Thymus (tissue), 11 donors: ENCODE results near the gene TNXB. TPM values are rescaled to one million over a fixed set of nuclear protein-coding genes. Genes with fewer than 3 reads are reported as not detected.
"Not testable (repeated sequence)": the region's sequence is repeated elsewhere in the genome, so short reads cannot be mapped to it uniquely, and the experiment has no call there.

Experiments used
- DNase-seq, 9 donors: peaks; one replicate each; pipeline ENCODE4 v3.0.0-alpha.2; 2013; ENCODE audit warnings: low spot score in 9 of 9, low read depth in 6 of 9, missing footprints in 1 of 9
- H3K27ac ChIP-seq, 2 donors: one replicate each; pipeline ENCODE4 v1.5.1; 2013; ENCODE audit warnings: control low read depth in 1 of 2, low read depth in 1 of 2, low read length in 1 of 2, mild to moderate bottlenecking in 1 of 2, moderate library complexity in 1 of 2
- H3K27me3 ChIP-seq, 2 donors: one replicate each; pipeline ENCODE4 v1.5.1; 2013; ENCODE audit warnings: low read length in 1 of 2; ENCODE audit not compliant: control insufficient read depth in 2 of 2, insufficient read depth in 1 of 2
- H3K36me3 ChIP-seq, 2 donors: one replicate each; pipeline ENCODE4 v1.5.1; 2013; ENCODE audit warnings: low read length in 1 of 2, mild to moderate bottlenecking in 1 of 2, moderate library complexity in 1 of 2; ENCODE audit not compliant: control insufficient read depth in 2 of 2, insufficient read depth in 2 of 2
- H3K4me1 ChIP-seq, 2 donors: one replicate each; pipeline ENCODE4 v1.5.1; 2013; ENCODE audit warnings: low read length in 2 of 2; ENCODE audit not compliant: control insufficient read depth in 2 of 2, insufficient read depth in 2 of 2
- H3K4me3 ChIP-seq, 2 donors: one replicate each; pipeline ENCODE4 v1.5.1; 2013; ENCODE audit warnings: low read length in 2 of 2, control low read depth in 1 of 2, mild to moderate bottlenecking in 1 of 2
- H3K9me3 ChIP-seq, 2 donors: one replicate each; pipeline ENCODE4 v1.5.1; 2013; ENCODE audit warnings: low read length in 1 of 2, mild to moderate bottlenecking in 1 of 2; ENCODE audit not compliant: control insufficient read depth in 2 of 2, insufficient read depth in 1 of 2
- WGBS: extraction: QIAGEN DNeasy Blood & Tissue Kit; methylation state at CpG from one replicate; pipeline ENCODE4 v1.1.7; 2013; 5-methylcytosine and 5-hydroxymethylcytosine counted together
- polyA plus RNA-seq: library from polyadenylated mRNA; stranded (reverse); fragments of 200-250 nt; gene quantifications from one replicate; pipeline ENCODE4 v1.2.3, GENCODE V29; 2013
- total RNA-seq: library from RNA; stranded (reverse); fragments of 120-200 nt; gene quantifications from one replicate; pipeline ENCODE4 v1.2.4, GENCODE V29; 2013
- donor health status: healthy.

The TNXB gene
- total and polyA plus RNA-seq, 2 donors = 2.1 to 8.3 TPM

DNA sequence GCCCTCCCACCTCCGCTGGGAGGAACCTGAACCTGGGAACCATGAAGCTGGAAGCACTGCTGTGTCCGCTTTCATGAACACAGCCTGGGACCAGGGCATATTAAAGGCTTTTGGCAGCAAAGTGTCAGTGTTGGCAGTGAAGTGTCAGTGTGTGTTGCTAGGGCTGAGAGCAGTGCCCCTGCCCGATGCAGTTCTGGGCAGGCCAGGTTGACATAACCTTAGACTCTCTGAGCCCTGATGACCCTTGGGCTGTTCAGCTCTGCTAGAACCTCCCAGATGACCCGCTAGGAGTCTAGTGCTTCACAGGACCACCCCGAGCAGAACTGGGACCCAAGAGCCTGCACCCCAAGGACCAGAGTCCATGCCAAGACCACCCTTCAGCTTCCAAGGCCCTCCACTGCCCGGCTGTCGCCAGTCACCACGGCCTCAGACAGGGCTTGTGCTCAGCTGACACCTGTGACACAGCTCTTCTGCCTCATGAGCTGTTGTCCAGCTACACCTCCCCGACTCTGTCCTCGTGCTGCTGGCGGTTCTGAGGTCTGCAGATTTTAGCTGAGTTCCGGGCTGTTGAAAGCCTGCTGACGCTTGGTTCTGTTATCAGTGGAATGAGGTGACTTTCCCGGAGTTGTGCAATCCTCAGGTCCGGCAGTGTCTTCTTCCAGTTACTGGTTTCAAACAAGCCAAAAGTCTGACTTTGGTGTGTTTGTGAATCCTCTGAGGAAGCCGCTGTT lies 73.7 kb downstream of the TNXB start:
- not testable (repeated sequence) for H3K36me3 ChIP-seq, H3K27me3 ChIP-seq, H3K27ac ChIP-seq, H3K4me3 ChIP-seq, H3K9me3 ChIP-seq, H3K4me1 ChIP-seq, DNase-seq
- no CpG with 5 or more reads among the region's 16 CpGs for WGBS

GRCh38 chr6:32029553-32029952 lies 79.6 kb downstream of the TNXB start:
- H3K9me3 ChIP-seq, H3K27ac ChIP-seq, H3K4me1 ChIP-seq, DNase-seq, H3K4me3 ChIP-seq, H3K27me3 ChIP-seq, H3K36me3 ChIP-seq: not testable (repeated sequence)
- 94% methylated on average over 8 of the region's 14 CpGs for WGBS

DNA sequence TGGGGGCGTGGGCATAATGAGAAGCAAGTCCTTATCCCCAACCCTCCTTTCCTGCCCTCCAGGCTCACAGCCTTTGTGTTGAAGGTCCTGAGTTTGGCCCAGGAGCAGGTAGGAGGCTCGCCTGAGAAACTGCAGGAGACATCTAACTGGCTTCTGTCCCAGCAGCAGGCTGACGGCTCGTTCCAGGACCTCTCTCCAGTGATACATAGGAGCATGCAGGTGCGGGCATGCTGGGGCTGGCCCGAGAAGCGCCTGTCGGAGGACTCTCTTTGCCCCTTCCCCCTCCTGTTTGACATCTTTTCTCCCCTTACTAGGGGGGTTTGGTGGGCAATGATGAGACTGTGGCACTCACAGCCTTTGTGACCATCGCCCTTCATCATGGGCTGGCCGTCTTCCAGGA lies 80.5 kb downstream of the TNXB start:
- not testable (repeated sequence) for H3K27me3 ChIP-seq, DNase-seq
- WGBS = 88% methylated on average over 7 of the region's 10 CpGs

DNA sequence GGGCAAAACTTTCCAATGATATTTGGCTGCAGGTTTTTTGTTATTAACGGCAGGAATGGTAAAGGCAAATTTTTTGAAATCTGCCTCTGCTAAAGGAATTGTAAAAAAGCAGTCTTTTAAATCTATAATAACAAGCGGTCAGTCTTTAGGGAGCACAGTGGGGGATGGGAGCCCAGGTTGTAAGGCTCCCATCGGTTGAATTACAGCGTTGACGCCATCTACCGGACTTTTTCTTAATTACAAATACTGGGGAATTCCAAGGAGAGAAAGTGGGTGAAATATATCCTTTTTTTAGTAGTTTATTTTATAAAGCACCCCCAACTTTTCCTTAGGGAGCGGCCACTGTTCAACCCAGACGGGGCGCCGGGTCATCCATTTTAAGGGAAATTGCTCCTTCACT lies 87.0 kb downstream of the TNXB start:
- H3K27ac ChIP-seq, H3K27me3 ChIP-seq, DNase-seq, H3K4me3 ChIP-seq, H3K9me3 ChIP-seq, H3K4me1 ChIP-seq, H3K36me3 ChIP-seq: not testable (repeated sequence)
- no CpG with 5 or more reads among the region's 10 CpGs for WGBS

More for the DNA sequence above, 80.5 kb downstream of the TNXB start:
- not testable (repeated sequence) for H3K27ac ChIP-seq, H3K9me3 ChIP-seq, H3K4me1 ChIP-seq, H3K4me3 ChIP-seq, H3K36me3 ChIP-seq

DNA sequence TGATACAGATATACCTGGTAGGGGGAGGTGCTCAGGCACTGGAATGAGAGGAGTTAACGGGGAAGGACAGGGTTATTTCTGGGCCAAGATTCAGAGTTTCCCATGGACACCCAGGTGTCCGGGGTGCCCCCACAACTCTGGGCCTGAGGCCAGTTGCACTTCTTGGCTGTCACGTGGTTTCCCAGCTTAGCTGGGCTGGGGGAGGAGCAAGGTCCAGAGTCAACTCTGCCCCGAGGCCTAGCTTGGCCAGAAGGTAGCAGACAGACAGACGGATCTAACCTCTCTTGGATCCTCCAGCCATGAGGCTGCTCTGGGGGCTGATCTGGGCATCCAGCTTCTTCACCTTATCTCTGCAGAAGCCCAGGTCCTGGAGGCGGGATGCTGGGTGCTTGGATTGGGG lies 94.6 kb downstream of the TNXB start, which contains the start of gene C4B:
C4B (plus strand) TSS at position 249 of the 400 bp plus-strand sequence; CDS start at position 300, 51 bp downstream.
- not testable (repeated sequence) for H3K4me1 ChIP-seq, H3K36me3 ChIP-seq, H3K27ac ChIP-seq, H3K27me3 ChIP-seq, DNase-seq, H3K9me3 ChIP-seq, H3K4me3 ChIP-seq
- WGBS = no CpG with 5 or more reads among the region's 6 CpGs

DNA sequence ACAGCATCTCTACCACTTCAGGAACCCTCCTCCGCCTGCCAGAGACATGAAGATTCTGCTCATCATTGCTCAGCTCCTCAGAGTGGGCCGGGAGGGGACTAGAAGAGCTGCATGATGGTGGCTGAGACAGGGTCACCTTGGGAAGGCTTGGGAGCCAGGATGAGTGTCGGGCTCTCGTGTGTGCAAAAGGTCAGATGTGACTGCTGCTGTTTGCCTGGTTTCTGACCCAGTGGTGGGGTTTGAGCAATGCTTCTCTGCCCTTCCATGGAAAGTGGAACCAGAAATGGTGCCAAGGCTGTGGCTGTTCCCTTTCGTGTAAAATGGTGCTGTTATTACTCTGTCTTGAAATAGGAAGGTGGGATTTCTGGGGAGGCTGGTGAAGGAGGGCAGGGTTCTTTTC lies 95.4 kb downstream of the TNXB start:
- no CpG with 5 or more reads among the region's 5 CpGs for WGBS
- not testable (repeated sequence) for H3K27ac ChIP-seq, H3K27me3 ChIP-seq, H3K4me1 ChIP-seq, H3K4me3 ChIP-seq, H3K36me3 ChIP-seq, DNase-seq, H3K9me3 ChIP-seq

GRCh38 chr6:32012941-32013617 lies 96.1 kb downstream of the TNXB start:
- H3K27me3 ChIP-seq, H3K4me1 ChIP-seq, H3K36me3 ChIP-seq, H3K9me3 ChIP-seq, H3K27ac ChIP-seq, DNase-seq, H3K4me3 ChIP-seq: not testable (repeated sequence)
- 97% methylated on average over 16 of the region's 17 CpGs for WGBS

- H3K9me3 ChIP-seq, H3K27ac ChIP-seq, DNase-seq, H3K4me3 ChIP-seq, H3K27me3 ChIP-seq, H3K36me3 ChIP-seq, H3K4me1 ChIP-seq: not testable (repeated sequence)
- WGBS = 89% methylated on average over 17 of the region's 27 CpGs
Measured at GRCh38 chr6:32010856-32011530, 98.1 kb downstream of the TNXB start.

- not testable (repeated sequence) for H3K36me3 ChIP-seq, H3K4me3 ChIP-seq, H3K4me1 ChIP-seq, H3K27ac ChIP-seq, H3K9me3 ChIP-seq, DNase-seq, H3K27me3 ChIP-seq
- 77% methylated on average over 5 of the region's 12 CpGs for WGBS
Measured at GRCh38 chr6:32009537-32009936, 99.6 kb downstream of the TNXB start.
